MM.1S (cell line): ENCODE measurements around the gene SRGAP3.

Source experiments
- DNase-seq: peaks from one replicate; pipeline ENCODE4 v3.0.0-alpha.2; 2015
- H2AFZ ChIP-seq: fragments of 300-600 bp; sonication (generic); 2 replicates; pipeline ENCODE4 v1.6.0; 2016; ENCODE audit warnings: antibody characterized with exemption, low read length
- H3F3A ChIP-seq: fragments of 300-600 bp; sonication (generic); 2 replicates; pipeline ENCODE4 v1.6.1; 2016; ENCODE audit warnings: mild to moderate bottlenecking, antibody characterized with exemption, low read length, moderate library complexity, mixed read lengths; ENCODE audit not compliant: insufficient read depth
- H3K27ac ChIP-seq: fragments of 300-600 bp; sonication (generic); 2 replicates; pipeline ENCODE4 v1.5.1; 2016; ENCODE audit warnings: mild to moderate bottlenecking, low read length
- H3K27me3 ChIP-seq: fragments of 300-600 bp; sonication (generic); replicated peaks from 2 replicates; pipeline ENCODE4 v1.6.0; 2016; ENCODE audit warnings: low read length; ENCODE audit not compliant: insufficient read depth
- H3K36me3 ChIP-seq: fragments of 300-600 bp; sonication (generic); replicated peaks from 2 replicates; pipeline ENCODE4 v1.6.1; 2016; ENCODE audit warnings: mild to moderate bottlenecking, low read length, mixed read lengths; ENCODE audit not compliant: insufficient read depth
- H3K4me1 ChIP-seq: fragments of 300-600 bp; sonication (generic); 2 replicates; pipeline ENCODE4 v1.6.1; 2016; ENCODE audit warnings: low read length, mixed read lengths
- H3K4me2 ChIP-seq: fragments of 300-600 bp; sonication (generic); 2 replicates; pipeline ENCODE4 v1.6.0; 2016; ENCODE audit warnings: low read depth, low read length
- H3K4me3 ChIP-seq: fragments of 300-600 bp; sonication (generic); 2 replicates; pipeline ENCODE4 v1.5.1; 2016; ENCODE audit warnings: low read length, mixed read lengths
- H3K79me2 ChIP-seq: fragments of 300-600 bp; sonication (generic); 2 replicates; pipeline ENCODE4 v1.6.1; 2016; ENCODE audit warnings: mixed run types, low read length, mixed read lengths
- H3K9ac ChIP-seq: fragments of 300-600 bp; sonication (generic); 2 replicates; pipeline ENCODE4 v1.6.1; 2016; ENCODE audit warnings: low read length, mixed read lengths
- H3K9me2 ChIP-seq: fragments of 300-600 bp; sonication (generic); replicated peaks from 2 replicates; pipeline ENCODE4 v1.6.1; 2016; ENCODE audit warnings: mild to moderate bottlenecking, low read length, mixed read lengths; ENCODE audit not compliant: insufficient read depth
- H3K9me3 ChIP-seq: fragments of 300-600 bp; sonication (generic); replicated peaks from 2 replicates; pipeline ENCODE4 v1.6.1; 2016; ENCODE audit warnings: mild to moderate bottlenecking, low read length, mixed read lengths; ENCODE audit not compliant: insufficient read depth
- H4K20me1 ChIP-seq: fragments of 300-600 bp; sonication (generic); 2 replicates; pipeline ENCODE4 v1.6.1; 2016; ENCODE audit warnings: mild to moderate bottlenecking, low read length, moderate library complexity, mixed read lengths; ENCODE audit not compliant: insufficient read depth
- EZH2 ChIP-seq: fragments of 300-600 bp; sonication (generic); optimal IDR thresholded peaks from 2 replicates; pipeline ENCODE3; 2017; ENCODE audit warnings: low read depth, mild to moderate bottlenecking, antibody characterized with exemption, low read length, mixed read lengths
- EZH2phosphoT487 ChIP-seq: fragments of 300-600 bp; sonication (generic); IDR thresholded peaks from 2 replicates; pipeline ENCODE4 v1.6.1; 2018; ENCODE audit warnings: antibody characterized with exemption, low read length
- TF ChIP-seq, protein P1 (sequence below): fragments of 300-600 bp; sonication (generic); IDR thresholded peaks from 2 replicates; pipeline ENCODE4 v1.5.1; 2016; ENCODE audit warnings: antibody characterized with exemption, low read length, mixed read lengths

Gene SRGAP3

DNA sequence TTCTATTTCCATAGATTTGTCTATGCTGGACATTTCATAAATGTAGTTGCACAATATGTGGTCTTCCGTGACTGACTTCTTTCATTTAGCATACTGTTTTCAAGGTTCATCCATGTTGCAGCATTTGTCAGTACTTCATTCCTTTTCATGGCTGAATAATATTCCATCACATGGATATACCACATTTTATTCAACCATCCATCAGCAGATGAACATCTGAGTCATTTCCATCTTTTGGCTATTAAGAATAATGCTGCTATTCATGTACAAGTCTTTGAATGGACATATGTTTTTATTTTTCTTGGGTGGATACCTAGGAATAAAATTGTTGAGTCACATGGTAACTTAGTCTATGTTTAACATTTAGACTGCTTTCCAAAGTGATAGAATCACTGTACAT lies 186.9 kb downstream of the SRGAP3 start:
- H3K27ac ChIP-seq, result no peak overlapping the region
- H3K9ac ChIP-seq, result no peak overlapping the region
- H3K4me1 ChIP-seq, result no peaks in the 10 kb centered on the region
- H3K79me2 ChIP-seq, result no peaks in the 10 kb centered on the region
- no peaks in the 10 kb centered on the region for H3K9me3 ChIP-seq
- no peak overlapping the region for H2AFZ ChIP-seq
- H3K4me3 ChIP-seq, result no peak overlapping the region
- no peaks in the 10 kb centered on the region for H3K36me3 ChIP-seq
- TF ChIP-seq EZH2phosphoT487, result no peak
- DNase-seq, result no peak
- H3K9me2 ChIP-seq, result no peaks in the 10 kb centered on the region
- H4K20me1 ChIP-seq, result no peaks in the 10 kb centered on the region
- H3K27me3 ChIP-seq, result no peaks in the 10 kb centered on the region
- H3K4me2 ChIP-seq, result no peak overlapping the region
- no peaks in the 10 kb centered on the region for H3F3A ChIP-seq

DNA sequence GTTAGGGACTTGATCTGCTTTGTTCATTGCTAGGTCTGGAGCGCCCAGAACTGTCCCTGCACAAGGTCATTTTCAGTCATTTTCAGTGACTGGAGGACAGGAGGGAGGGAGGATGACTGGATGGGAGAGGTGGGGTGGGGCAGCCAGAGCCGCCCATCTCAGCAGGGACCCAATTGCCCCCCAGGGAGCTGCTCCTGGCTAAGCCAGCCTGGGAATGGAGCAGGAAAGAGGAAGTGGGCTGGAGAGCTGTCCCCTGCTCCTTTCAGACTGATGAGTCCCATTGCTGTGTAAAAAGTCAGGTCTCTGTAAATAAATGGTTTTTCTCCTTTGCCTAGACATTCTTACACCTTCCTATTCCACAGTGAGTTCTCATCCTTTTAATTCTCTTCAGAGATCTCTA lies 187.8 kb downstream of the SRGAP3 start:
- no peaks in the 10 kb centered on the region for H3K36me3 ChIP-seq
- H3K9me2 ChIP-seq, result no peaks in the 10 kb centered on the region
- no peaks in the 10 kb centered on the region for H3K79me2 ChIP-seq
- H3K4me2 ChIP-seq, result no peak overlapping the region
- H3K4me3 ChIP-seq, result no peak overlapping the region
- H3K9ac ChIP-seq, result no peak overlapping the region
- H3K4me1 ChIP-seq, result no peaks in the 10 kb centered on the region
- no peaks in the 10 kb centered on the region for H3K27me3 ChIP-seq
- H3K27ac ChIP-seq, result no peak overlapping the region
- DNase-seq, result no peak
- no peak overlapping the region for H2AFZ ChIP-seq
- no peaks in the 10 kb centered on the region for H4K20me1 ChIP-seq
- no peak for TF ChIP-seq EZH2
- TF ChIP-seq, protein P1, sequence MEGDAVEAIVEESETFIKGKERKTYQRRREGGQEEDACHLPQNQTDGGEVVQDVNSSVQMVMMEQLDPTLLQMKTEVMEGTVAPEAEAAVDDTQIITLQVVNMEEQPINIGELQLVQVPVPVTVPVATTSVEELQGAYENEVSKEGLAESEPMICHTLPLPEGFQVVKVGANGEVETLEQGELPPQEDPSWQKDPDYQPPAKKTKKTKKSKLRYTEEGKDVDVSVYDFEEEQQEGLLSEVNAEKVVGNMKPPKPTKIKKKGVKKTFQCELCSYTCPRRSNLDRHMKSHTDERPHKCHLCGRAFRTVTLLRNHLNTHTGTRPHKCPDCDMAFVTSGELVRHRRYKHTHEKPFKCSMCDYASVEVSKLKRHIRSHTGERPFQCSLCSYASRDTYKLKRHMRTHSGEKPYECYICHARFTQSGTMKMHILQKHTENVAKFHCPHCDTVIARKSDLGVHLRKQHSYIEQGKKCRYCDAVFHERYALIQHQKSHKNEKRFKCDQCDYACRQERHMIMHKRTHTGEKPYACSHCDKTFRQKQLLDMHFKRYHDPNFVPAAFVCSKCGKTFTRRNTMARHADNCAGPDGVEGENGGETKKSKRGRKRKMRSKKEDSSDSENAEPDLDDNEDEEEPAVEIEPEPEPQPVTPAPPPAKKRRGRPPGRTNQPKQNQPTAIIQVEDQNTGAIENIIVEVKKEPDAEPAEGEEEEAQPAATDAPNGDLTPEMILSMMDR, result no peak
- TF ChIP-seq EZH2phosphoT487, result no peak
- H3F3A ChIP-seq, result no peaks in the 10 kb centered on the region
- H3K9me3 ChIP-seq, result no peaks in the 10 kb centered on the region

DNA sequence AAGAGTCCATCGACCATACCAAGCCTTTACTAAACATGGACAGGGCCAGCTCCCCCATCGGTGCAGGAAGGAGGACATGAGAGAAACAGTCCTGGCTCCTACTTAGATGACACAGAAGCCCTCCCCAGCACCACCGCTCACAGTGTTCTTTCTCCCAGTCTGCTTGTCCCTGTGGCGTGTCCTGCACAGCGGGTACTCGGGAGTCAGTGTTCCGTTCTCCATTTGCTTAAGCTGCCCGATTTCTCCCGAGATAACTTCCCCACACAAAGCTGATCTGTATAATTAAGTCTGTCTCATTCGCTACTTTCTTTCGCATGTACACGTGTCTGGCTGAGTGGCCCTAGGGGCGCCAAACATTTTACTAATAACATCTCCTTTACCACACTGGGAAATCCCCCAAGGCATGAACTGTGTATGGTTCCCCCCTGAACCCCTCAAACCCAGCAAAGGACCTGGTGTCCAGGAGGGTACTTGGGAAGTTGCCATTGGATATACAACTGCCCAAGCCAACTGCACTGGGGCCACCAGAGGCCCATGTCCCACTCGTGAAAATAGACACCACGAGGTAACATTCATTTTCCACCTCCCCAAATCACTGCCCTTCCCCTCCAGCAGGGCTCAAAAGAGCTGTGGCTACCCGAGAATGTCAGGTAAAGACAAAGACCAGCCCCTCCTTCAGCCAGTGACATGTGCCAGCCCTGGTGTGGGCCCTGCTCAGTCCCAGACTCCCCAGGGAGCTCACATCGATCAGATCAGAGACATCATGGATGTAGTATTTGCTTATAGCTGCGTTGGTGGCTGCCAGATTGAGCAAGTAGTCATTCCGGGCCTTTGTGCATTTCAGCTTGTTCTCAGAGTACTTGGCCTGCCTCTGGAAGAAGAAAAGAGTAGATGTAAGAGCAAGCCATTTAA lies 189.7 kb downstream of the SRGAP3 start:
- no peaks in the 10 kb centered on the region for H3K79me2 ChIP-seq
- H3K27ac ChIP-seq, result no peak overlapping the region
- H3K4me1 ChIP-seq, result no peaks in the 10 kb centered on the region
- H2AFZ ChIP-seq, result no peak overlapping the region
- no peak for DNase-seq
- H3K9ac ChIP-seq, result no peak overlapping the region
- H3K9me2 ChIP-seq, result no peaks in the 10 kb centered on the region
- no peak overlapping the region for H3K4me3 ChIP-seq
- H3K9me3 ChIP-seq, result no peaks in the 10 kb centered on the region
- H3K4me2 ChIP-seq, result no peak overlapping the region
- no peaks in the 10 kb centered on the region for H3F3A ChIP-seq
- H4K20me1 ChIP-seq, result no peaks in the 10 kb centered on the region
- H3K36me3 ChIP-seq, result no peaks in the 10 kb centered on the region
- TF ChIP-seq EZH2phosphoT487 (no peak), EZH2 (no peak)
- TF ChIP-seq, protein P1, result no peak
- H3K27me3 ChIP-seq, result no peaks in the 10 kb centered on the region

DNA sequence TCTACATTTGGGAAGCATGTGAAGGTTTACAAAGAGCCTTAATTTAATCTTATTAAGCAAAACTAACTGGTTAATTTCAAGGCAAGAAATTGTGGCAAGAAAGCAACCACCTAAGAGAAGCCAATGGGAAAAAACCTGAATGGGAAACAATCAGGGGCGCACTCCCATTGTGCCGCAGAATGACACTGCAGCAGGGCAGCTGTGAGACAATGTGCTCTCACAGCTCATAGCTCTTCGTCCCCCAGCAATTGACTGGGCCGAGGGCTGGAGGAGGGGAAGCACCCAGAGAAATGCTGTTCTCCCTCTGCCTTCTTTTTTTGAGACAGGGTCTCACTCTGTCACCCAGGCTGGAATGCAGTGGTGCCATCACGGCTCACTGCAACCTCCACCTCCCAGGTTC lies 192.9 kb downstream of the SRGAP3 start:
- H3K27me3 ChIP-seq, result no peaks in the 10 kb centered on the region
- H3K4me1 ChIP-seq, result no peaks in the 10 kb centered on the region
- H3K9me2 ChIP-seq, result no peaks in the 10 kb centered on the region
- H3K27ac ChIP-seq, result no peak overlapping the region
- H3K4me2 ChIP-seq, result no peak overlapping the region
- H3K79me2 ChIP-seq, result no peaks in the 10 kb centered on the region
- no peaks in the 10 kb centered on the region for H3K36me3 ChIP-seq
- TF ChIP-seq EZH2phosphoT487, result no peak
- TF ChIP-seq EZH2, result no peak
- TF ChIP-seq, protein P1, result no peak
- no peaks in the 10 kb centered on the region for H3K9me3 ChIP-seq
- DNase-seq, result no peak
- H2AFZ ChIP-seq, result no peak overlapping the region
- H3K4me3 ChIP-seq, result no peak overlapping the region
- no peak overlapping the region for H3K9ac ChIP-seq
- no peaks in the 10 kb centered on the region for H4K20me1 ChIP-seq
- no peaks in the 10 kb centered on the region for H3F3A ChIP-seq
